GM18499 (cell line): ENCODE results near the gene HOXA5.

Source experiments
- ATAC-seq: cut with Tn5 transposase; IDR thresholded peaks from one replicate; pipeline ENCODE4 v1.9.1; 2021; ENCODE audit warnings: moderate number of reproducible peaks; ENCODE audit not compliant: insufficient read depth, unreplicated experiment

HOXA5 gene

DNA sequence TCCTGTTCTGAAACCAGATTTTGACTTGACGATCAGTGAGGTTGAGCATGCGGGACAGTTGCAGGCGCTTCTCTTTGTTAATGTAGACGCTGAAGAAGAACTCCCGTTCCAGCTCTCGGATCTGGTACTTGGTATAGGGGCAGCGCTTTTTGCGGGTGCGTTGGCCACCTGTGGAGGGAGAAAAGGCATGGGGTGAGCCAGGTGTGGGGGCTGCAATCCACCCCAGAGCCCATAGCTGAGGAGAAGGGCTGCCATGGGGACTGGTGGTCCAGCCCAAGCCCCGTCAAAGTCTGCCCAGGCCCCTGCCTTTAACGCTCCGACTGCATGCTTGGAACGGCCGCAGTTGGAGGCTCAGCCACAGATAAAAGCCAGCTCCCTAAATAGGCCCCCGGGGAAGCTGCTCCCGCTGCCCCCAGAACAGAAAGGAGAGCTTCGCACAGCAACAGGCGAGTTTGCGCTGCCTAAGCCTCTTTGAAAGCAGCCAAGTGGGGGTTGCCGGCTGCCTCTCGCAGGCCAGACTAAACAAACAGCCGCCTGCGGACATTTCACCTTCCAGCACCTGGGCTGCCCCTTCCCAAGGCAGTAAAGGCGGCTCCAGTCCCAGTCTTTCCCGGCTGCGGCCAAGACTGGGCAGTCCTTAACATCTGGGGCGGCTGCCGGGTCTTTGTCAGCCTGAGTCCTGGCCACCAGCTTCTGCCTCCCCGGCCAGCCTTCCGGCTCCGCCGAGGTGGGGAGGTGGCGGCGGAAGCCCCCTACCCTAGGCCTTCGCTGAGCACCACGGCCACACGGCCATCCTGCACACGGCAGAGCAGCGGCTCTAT, 39.6 kb upstream of the HOXA5 start:
- ATAC-seq: no peak

DNA sequence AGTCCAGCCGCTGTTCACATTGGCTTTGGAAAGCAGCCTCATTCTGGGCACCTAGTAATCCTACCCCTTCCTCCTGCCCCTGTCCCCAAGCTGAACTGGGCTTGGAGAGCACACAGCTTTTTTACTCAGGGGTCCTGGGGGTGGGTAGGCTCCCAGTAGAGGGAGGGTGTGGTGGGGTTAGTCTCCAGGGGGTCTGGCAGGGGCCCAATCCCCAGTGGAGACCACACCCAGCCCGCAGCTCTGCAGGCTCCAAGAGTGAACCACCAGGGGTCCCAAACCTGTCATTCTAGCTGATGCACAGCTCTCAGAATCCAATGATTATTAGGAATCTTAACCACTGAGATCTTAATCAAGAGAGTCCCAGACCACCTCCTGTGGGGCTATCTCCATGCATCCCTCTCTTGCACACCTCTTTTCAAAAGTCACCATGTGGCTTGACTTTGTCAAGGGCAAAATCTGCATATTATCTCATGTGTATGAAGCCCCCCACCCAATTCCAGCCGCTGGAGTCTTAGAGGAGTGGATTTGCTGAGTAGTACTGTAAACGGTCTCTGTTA, 38.9 kb upstream of the HOXA5 start:
- no peak for ATAC-seq

DNA sequence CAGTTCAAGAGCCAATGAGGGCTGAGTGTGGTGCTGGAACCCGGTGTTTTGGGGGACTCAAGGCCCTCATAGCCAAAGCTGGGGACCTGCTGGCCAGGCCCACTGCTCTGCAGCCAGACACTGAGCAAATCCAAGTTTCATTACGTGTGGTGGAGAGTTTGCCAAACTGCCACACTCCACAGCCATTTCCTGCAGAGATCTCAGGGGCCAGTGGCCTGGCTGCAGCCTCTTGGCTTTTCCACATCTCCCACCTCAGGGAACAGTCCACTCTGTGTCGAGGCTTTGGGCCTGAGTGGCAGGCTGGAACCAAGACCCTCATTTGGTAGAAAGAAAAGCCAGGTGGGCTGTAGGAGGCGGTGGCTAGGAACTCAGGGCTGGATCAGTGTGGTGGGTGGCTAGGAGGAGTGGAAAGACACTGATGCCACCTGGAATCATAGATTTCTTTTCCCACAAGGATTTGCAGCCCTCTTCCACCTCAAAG, 38.4 kb upstream of the HOXA5 start:
- ATAC-seq: no peak

DNA sequence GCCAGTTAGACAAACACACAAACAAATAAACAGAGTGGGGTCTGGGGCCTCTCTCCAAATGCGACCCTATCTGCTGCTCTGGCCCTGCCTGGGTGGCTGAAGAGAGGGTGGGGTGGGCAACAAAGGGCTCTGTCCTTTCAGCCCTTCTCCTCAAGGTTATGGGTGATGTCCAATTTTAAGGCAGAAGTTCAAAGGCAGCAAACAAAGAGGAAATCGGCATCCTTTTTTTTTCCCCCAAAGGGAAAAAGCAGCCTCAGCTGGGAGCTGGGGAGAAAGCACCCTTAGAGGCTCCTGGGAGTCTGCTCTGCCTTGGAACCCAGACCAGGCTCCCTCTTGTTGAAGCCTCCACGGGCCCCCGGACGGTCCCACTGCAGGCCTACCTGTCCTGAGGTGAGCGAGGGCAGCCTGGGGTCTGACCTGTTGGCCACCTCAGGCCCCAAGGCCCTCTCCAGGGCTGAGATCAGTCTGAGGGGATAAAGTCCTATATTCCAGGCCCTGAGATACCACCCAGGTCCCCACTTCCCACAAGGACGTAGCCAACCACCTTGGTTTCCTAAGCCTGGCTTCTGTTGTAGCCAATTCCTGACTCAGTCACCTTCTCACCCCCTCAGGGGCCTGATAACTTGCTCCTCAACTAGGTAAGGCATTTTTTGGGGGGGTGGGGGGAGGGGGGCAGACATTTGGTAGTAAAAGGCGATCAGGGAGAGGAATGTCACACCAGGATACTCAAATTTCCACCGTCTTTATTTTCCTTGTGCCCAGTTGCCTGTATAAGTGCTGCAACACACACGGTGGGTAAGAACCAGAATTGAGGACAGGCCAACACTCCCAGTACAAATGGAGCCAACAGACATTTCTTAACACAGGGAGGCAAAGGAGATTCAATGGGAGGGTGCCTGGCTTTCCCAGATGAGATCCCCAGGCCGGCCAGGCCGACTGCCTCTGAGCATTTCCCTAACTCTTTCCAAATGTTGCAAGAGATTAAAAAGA, 37.2 kb upstream of the HOXA5 start:
- ATAC-seq: no peak

DNA sequence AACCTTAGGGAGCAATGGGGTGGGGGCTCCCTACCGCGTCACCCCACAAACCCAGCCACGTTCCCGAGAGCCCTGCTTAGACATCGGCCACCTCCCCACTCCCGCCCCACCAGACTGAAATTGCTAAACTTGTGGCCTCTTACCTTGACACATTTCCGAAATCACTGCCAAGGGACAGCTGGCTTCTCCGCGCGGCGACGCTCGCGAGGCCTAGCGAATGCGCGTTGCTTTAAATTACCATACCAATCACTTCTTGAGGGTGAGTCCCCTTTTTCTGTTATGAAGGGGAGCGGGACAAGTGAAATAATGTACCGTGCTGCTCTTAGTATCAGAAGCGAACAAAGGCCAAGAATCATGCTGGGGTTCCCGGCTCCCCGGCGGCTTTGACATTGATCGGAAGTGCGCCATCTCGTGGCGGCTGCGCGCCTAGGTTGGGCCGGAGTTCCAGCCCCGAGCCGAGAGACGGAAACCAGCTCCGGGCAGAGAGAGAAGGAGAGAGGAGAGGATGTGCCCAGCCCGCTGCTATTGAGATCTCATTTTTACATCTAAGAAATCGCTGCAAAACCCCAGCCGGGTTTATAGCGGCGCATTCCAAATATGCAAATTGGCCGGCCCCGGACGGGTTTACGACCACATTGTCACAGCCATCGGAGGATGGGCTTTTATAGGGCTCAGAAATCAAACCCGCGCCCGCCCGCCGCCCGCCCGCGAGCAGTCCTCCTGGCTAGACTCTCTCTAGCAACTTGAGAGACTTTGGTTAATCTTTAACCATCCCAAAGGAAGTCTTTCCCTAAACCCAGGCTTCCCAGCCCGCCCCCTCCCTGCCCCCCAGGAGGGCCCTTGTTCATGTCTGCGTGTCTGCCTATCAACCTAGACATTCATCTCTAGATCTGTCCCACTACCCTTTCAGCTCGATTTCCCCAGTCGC, 36.3 kb upstream of the HOXA5 start:
- no peak for ATAC-seq

DNA sequence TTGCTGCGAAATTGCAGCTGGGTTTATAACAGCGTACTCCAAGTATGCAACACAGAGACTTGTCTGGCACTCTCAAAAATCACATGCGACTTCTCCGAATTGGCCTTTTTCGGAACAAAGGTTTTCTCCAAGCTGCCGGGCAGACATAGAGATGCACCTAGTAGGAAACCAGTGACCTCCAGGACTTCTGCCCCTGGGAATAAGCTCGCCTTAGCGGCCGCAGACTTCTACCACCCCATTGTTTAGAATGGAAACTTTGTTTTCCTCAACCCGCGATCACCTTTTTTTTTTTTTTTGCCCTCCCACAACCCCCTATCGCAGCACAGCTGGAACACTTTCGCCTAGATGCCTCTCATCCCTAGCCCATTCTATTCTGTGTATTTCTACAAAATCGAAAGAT, 35.5 kb upstream of the HOXA5 start:
- no peak for ATAC-seq

DNA sequence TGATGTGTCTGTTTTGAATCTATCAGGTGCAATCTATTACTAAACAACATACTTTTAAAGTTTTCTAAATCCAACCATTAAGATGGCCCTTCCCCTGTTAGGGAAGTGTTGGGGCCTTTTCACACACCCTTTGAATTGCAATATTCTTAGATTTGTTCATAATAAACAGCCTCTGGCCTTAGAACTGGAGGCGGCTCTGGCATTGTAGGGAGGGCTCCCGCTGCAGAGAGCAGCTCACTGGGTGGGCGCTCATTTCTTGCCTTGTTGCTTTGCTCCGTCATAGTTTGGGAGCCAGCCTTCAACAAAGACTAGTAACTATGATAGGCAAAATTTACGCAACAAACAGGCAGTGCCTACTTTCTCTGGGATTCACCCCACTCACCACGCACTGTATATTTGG, 34.9 kb upstream of the HOXA5 start:
- ATAC-seq: no peak

DNA sequence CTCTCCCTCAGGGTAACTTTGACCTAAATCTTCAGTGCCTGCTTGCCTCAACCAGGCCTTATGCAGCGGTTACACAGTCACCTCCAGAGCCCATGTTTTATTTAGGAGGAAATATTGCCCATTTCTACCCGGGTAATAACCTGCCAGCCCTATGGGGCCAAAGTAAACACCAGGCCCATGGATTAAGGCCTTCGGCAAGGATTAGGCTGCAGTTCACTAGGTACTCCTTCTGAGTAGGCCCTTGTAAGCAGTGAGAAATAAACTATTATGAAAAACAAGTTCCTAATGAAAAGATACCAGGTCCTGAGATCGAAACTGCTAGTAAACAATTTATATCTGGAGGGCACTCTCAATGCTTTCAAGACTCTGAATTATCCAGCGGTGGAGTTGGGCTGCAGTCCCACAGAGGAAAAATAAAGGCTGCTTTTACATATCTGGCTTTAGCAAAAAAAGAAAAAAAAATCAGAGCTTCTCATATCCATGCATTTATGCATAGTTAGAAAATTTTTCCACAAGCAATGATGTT, 34.4 kb upstream of the HOXA5 start:
- ATAC-seq: no peak

DNA sequence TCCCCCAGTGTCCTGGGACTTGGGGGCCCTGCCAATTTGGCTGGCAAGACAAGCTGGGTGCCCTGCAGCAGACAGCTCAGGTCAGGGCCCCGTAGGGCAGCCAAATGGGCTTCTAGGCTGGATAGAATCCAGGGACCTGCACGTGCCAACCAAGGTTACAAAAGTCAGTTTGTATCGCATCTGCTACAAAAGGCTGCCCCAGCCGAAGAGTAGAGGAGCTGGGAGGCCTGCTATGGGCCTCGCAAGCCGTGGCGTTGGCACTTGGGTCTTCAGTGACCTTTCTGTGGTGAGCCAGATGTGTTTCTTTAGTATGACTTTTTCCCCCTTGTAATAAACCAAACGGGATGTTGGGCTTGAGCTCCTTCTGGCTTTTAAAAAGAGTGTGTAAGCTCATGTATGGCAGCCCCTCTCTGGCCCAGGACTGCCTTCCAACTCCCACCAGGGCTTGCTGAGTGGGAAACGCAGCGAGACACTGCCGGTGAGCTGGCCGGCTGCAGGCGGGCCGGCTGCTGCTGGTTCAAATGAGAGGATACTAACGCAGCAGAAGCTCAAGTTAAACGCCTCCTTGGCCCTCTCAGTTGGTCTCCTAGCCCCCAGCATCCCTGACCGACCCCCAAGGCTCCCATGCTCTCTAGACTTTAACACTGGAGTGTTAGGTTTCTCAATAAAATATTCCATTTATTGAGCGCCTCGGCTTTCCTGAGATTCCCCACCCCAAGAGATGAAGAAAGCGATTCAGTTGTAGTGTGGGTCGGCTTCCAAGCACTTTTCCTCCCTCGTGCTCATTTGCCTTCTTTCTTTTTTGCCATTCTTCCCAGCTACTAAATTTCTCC, 33.7 kb upstream of the HOXA5 start:
- no peak for ATAC-seq

DNA sequence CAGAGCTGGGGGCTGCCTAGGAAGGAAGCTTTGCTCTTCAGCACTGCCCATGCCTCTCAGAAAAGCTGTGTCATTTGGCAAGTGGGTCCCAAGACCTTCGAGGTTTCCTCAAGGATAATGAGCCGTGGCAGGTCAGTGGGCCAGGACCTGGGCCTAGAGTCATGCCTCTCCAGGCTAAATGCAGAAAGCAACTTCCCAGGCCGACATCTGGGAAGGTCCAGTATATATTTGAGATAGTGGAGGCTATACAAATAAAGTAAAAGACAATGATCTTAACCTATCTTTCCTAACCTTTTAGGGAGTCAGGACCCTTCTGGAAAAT, 33.0 kb upstream of the HOXA5 start:
- ATAC-seq: no peak

DNA sequence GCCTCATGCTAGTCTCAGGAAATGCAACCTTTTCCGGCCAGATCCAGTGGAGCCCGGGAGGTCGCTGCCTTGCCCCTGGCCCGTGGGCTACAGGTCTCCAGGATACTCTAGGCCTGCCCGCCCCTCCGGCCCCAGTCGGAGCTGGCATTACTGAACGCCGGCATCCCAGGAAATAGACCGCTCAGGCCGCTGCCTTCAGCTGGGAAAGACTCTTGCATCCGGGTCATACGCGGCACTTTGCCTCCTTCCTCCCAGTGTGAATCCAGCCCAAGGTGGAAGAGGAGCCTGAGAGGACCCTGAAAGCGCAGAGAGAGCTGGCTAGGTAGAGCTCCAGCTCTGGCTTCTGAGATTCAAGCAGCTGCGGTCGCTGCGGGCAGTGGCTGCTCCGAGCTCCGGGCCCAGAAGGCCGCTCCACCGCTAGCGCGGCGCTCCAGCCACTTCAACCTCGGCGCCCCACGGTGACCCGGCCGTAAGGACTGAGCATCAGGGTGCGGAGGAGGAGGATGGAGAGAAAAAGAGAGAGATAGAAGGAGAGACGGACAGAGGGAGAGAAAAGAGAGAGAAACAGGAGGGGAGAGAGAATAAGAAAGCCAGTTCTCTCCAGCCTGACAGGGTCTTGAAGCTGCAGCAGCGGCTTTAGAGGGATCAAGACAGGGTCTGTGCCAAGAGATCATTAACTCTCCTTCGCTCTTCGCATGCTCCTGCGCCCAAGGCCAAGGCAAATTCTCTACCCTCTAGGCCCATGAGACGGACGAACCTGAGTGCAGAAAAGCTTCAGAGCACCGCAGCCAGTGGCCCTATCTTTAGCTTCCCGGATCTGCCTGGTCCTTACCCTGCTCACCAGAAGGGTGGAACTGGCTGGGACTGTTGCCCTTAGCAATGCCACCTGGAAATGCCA, 32.4 kb upstream of the HOXA5 start:
- no peak for ATAC-seq

DNA sequence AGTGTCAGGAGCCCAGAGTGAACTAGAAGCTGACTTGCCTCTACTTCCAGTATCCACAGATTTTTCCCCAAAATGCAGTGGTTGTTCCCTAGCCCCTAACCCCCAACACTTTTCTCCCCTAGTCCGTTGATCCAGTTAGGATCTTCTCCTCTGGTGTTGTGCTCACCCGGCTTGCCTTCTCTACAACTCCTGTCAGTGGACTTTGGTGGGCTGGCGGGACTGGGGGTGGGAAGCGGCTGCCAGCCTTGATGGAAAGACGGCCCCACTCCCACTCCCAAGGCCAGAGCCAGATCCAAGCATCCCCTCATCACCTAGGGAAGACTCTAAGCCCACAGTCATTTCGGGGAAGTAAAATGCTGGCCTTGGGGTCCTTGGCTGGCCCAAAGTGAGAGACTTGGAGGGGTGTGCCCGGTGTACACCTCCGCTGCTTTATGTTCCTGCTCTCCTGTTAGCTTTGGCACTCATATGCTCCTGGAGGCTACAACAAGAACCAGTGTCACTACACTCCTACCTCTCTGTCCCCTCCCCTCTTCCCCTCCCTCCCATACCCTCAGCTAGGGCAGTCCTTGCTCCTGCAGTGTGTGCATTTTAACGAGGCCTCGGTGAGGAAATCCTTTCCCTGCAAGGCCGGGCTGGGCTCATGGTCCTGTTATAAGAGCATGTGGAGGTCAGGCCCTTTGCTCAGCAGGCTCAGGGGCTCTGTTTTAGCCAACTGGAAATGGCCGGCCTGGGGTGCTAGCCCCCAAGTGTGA, 31.6 kb upstream of the HOXA5 start:
- ATAC-seq: no peak

DNA sequence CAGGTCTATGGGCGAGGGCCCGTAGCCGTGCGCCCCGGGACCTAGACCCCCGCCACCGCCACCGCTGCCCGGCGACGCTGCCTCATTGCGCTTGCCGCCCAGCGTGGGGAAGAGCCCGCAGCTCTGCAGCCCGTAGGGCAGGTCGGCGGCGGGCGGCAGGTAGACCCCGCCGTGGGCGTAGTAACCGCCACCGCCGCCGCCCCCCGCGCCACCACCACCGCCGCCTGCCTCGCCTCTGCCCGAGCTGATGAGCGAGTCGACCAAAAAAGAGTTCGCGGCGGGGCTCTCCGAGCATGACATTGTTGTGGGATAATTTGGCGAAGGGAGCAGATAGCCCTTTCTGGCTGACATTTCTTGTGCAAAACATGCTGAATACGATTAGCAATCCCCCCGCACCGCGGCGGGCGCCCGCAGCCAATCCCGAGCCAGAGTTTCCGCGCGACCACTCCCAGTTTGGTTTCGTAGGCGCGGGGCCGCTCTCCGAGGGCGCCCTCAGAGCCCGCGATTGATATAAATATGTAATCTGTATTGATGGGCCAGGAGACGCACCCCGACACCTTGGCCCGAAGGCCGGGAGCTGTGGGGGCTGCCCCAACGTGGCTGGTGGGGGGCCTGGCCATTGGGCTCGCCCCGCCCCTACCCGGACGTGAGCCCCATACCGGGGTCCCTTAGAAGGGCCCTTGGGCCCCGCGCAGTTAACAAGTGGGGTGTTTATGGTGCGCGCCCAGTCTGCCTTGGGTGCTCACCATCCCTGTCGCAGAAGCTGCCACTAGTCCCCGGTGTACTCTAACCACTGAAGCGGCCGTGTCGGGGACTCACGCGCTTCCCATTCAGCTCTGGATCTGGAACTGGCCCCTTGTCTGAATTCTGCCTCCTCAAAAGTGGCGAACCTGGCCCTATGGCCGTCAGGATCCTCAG, 30.7 kb upstream of the HOXA5 start, which contains the start of gene HOXA10:
TSS of gene HOXA10 (minus strand) at position 365 of the 918 bp plus-strand sequence. CDS start at position 351, 14 bp downstream.
- no peak for ATAC-seq

DNA sequence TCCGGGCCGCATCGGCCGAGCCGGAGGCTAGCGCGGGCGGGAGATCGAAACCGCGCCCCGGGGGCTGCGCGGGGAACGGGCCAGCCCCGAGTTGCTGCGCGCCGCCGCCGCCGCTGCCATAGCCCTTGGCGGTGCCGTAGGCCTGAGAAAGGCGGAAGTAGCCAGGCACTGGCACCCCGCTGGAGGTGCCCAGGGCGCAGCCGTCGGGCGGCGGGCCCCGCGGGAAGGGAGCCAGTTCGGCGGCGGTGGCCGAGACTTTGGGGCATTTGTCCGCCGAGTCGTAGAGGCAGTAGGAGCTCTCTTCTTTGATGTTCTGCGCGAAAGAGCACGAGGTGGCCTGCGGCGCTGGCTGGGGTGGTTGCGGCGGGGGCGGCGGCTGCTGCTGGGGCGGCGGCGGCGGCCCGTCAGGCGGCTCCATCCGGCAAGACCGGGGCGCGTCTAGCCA, 30.1 kb upstream of the HOXA5 start:
- no peak for ATAC-seq

DNA sequence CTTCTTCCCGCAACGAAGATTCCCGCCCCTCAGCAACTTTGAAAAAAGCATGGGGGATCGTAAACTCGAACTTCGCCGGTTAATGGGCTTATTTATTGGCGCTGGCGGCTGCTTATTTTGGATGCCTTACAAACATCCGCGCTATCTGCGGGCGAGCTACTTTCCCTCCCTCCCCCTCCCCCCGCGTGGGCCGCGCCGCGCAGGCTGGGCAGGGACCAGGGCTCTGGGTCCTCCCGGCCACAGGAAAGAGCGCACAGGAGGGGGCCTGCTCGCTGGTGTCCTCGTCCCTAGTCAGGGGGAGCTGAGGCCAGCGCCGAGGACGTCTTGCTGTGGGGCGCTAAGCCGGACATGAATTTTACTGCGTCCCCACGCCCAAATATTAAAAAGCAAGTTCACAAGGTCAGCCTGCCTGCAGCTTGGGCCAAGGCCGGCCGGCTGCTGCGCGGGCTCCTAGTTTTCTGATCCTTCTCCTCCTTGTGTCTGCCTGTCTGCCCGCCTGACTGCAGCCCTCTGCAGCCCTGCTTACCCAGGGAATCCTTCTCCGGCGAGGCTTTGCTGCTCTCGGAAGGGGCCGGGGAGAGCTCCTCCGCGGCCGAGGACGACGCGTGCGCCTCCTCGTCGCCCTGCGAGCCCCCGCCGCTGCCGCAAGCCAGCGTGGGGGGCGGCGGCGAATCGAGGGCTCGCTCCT, 29.5 kb upstream of the HOXA5 start:
- no peak for ATAC-seq
